GM19023 (cell line): ENCODE results near the gene GRID1.

Experiments
- ATAC-seq: cut with Tn5 transposase; IDR thresholded peaks from one replicate; pipeline ENCODE4 v1.9.1; 2021; ENCODE audit warnings: mild to moderate bottlenecking, moderate library complexity; ENCODE audit not compliant: unreplicated experiment

GRID1 gene

GRCh38 chr10:86073199-86073977, 293.2 kb downstream of the GRID1 start:
- ATAC-seq: no peak

GRCh38 chr10:86072413-86072812, 294.2 kb downstream of the GRID1 start:
- ATAC-seq: no peak

- ATAC-seq: no peak
These were observed 294.8 kb downstream of the GRID1 start for GRCh38 chr10:86071758-86072157.

GRCh38 chr10:86071145-86071544, 295.4 kb downstream of the GRID1 start:
- ATAC-seq: no peak

GRCh38 chr10:86070278-86070677, 296.3 kb downstream of the GRID1 start:
- ATAC-seq: no peak

GRCh38 chr10:86068231-86069054, 298.2 kb downstream of the GRID1 start:
- ATAC-seq: no peak

- no peak for ATAC-seq
These were observed 299.1 kb downstream of the GRID1 start for GRCh38 chr10:86067436-86068050.

GRCh38 chr10:86066696-86067095, 299.9 kb downstream of the GRID1 start:
- ATAC-seq: no peak

- no peak for ATAC-seq
These were observed 300.8 kb downstream of the GRID1 start for GRCh38 chr10:86065711-86066251.

- no peak for ATAC-seq
These were observed 301.5 kb downstream of the GRID1 start for GRCh38 chr10:86064931-86065662.

- ATAC-seq: no peak
These were observed 302.4 kb downstream of the GRID1 start for GRCh38 chr10:86064219-86064618.

- no peak for ATAC-seq
These were observed 303.3 kb downstream of the GRID1 start for GRCh38 chr10:86063341-86063740.

GRCh38 chr10:86062647-86063145, 303.9 kb downstream of the GRID1 start:
- ATAC-seq: no peak

GRCh38 chr10:86062198-86062550, 304.4 kb downstream of the GRID1 start:
- no peak for ATAC-seq

GRCh38 chr10:86061278-86062197, 305.1 kb downstream of the GRID1 start:
- ATAC-seq: no peak

- no peak for ATAC-seq
These were observed 306.0 kb downstream of the GRID1 start for GRCh38 chr10:86060386-86061277.

- no peak for ATAC-seq
These were observed 306.7 kb downstream of the GRID1 start for GRCh38 chr10:86059892-86060291.

GRCh38 chr10:86058964-86059363, 307.6 kb downstream of the GRID1 start:
- no peak for ATAC-seq

- ATAC-seq: no peak
These were observed 308.9 kb downstream of the GRID1 start for GRCh38 chr10:86057708-86058107.
